Measurements from ENCODE around the gene FAIM2. TPM values are rescaled to one million over a fixed set of nuclear protein-coding genes. Genes with fewer than 3 reads are reported as not detected.

Gene FAIM2
- polyA plus RNA-seq, 1 donor from 2014 or later, result 5.3 TPM

DNA sequence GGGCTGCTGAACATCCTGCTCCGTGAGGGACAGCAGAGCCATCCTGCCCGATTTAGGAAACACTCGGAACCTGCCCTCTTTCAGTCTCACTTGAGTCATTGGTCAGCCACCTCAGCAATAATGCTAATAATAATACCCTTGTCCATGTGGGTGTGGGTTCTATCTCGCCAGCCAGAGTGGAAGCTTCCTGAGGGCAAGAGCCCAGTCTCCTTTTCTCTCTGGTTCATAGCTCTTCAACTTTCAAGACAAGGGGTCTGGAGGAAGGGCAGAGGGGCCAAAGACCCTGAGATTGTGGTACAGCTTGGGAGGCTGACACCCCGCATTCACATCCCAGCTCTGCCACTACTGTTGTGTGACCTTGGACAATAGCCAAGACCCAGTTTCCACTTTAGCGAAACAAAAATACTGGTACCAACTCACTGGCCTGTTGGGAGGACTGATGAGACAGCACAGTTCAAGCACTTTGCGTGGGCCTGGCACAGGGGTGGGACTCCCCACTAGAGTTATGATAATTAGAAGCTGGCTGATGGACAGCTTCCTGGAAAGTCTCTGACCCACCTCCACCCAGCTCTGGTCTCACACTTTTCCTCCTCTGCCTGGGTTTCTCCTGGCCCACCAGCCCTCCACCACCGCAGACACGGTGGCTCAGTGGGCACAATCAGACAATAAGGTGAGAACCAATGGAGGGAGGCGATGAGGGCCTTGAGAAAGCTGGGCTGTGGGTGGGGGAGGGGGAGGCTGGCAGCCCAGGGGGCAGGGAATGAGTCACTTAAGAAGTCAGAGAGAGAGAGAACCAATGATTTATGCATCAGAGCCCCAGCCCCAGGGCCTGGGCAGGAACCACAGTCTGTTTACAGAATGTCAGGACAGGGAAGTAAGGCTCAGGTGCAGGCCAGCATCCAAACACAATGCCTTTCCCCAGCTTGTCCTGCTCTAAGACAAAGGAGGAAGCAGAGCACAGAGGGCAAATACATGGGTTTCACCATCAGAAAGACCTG lies 9.6 kb downstream of the FAIM2 start:
- no peaks in the 10 kb centered on the region for H3K79me2 ChIP-seq (replicated peaks; ENCODE audit: insufficient read depth, low read length)
- no peaks in the 10 kb centered on the region for H3K9me2 ChIP-seq (ENCODE audit: insufficient read depth, low read length)
- TF ChIP-seq, protein P1, sequence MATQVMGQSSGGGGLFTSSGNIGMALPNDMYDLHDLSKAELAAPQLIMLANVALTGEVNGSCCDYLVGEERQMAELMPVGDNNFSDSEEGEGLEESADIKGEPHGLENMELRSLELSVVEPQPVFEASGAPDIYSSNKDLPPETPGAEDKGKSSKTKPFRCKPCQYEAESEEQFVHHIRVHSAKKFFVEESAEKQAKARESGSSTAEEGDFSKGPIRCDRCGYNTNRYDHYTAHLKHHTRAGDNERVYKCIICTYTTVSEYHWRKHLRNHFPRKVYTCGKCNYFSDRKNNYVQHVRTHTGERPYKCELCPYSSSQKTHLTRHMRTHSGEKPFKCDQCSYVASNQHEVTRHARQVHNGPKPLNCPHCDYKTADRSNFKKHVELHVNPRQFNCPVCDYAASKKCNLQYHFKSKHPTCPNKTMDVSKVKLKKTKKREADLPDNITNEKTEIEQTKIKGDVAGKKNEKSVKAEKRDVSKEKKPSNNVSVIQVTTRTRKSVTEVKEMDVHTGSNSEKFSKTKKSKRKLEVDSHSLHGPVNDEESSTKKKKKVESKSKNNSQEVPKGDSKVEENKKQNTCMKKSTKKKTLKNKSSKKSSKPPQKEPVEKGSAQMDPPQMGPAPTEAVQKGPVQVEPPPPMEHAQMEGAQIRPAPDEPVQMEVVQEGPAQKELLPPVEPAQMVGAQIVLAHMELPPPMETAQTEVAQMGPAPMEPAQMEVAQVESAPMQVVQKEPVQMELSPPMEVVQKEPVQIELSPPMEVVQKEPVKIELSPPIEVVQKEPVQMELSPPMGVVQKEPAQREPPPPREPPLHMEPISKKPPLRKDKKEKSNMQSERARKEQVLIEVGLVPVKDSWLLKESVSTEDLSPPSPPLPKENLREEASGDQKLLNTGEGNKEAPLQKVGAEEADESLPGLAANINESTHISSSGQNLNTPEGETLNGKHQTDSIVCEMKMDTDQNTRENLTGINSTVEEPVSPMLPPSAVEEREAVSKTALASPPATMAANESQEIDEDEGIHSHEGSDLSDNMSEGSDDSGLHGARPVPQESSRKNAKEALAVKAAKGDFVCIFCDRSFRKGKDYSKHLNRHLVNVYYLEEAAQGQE (IDR thresholded peaks at IDR 0.05; ENCODE audit: borderline replicate concordance), result no peak
- TF ChIP-seq, protein P2, sequence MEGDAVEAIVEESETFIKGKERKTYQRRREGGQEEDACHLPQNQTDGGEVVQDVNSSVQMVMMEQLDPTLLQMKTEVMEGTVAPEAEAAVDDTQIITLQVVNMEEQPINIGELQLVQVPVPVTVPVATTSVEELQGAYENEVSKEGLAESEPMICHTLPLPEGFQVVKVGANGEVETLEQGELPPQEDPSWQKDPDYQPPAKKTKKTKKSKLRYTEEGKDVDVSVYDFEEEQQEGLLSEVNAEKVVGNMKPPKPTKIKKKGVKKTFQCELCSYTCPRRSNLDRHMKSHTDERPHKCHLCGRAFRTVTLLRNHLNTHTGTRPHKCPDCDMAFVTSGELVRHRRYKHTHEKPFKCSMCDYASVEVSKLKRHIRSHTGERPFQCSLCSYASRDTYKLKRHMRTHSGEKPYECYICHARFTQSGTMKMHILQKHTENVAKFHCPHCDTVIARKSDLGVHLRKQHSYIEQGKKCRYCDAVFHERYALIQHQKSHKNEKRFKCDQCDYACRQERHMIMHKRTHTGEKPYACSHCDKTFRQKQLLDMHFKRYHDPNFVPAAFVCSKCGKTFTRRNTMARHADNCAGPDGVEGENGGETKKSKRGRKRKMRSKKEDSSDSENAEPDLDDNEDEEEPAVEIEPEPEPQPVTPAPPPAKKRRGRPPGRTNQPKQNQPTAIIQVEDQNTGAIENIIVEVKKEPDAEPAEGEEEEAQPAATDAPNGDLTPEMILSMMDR (IDR thresholded peaks at IDR 0.05; ENCODE audit: poor library complexity, severe bottlenecking), result no peak
- TF ChIP-seq RAD21 (conservative IDR thresholded peaks at IDR 0.05), result no peak
- no peak for TF ChIP-seq MXI1 (conservative IDR thresholded peaks at IDR 0.05; ENCODE audit: poor library complexity, severe bottlenecking)
- no peak for TF ChIP-seq EP300 (conservative IDR thresholded peaks at IDR 0.05; ENCODE audit: poor library complexity, severe bottlenecking)
- no peak for TF ChIP-seq POLR2AphosphoS5 (IDR thresholded peaks at IDR 0.05)
- TF ChIP-seq SMC3 (conservative IDR thresholded peaks at IDR 0.05; ENCODE audit: poor library complexity), result no peak
- TF ChIP-seq EZH2 (IDR thresholded peaks at IDR 0.05; ENCODE audit: borderline replicate concordance, insufficient read depth, low read length, poor library complexity, severe bottlenecking), result no peak
- no peak for TF ChIP-seq TAF1 (IDR thresholded peaks at IDR 0.05; ENCODE audit: low read depth)
- H3K4me3 ChIP-seq (ENCODE audit: low read length), result no peak overlapping the region
- H3K9ac ChIP-seq (ENCODE audit: low read length), result no peak overlapping the region
- no peak overlapping the region for H3K27ac ChIP-seq (ENCODE audit: low read length)
- H2AFZ ChIP-seq (ENCODE audit: low read depth, low read length), result no peak overlapping the region
- H3K36me3 ChIP-seq (ENCODE audit: insufficient read depth, low read length), result no peaks in the 10 kb centered on the region
- H4K20me1 ChIP-seq (ENCODE audit: insufficient read depth), result no peaks in the 10 kb centered on the region
- no peaks in the 10 kb centered on the region for H3F3A ChIP-seq (ENCODE audit: insufficient read depth, low read length, poor library complexity, severe bottlenecking)
- H3K27me3 ChIP-seq (ENCODE audit: insufficient read depth, low read depth, low read length), result no peaks in the 10 kb centered on the region
- no peak overlapping the region for H3K4me2 ChIP-seq (ENCODE audit: low read length)
- no peaks in the 10 kb centered on the region for H3K9me3 ChIP-seq (ENCODE audit: low read length)

DNA sequence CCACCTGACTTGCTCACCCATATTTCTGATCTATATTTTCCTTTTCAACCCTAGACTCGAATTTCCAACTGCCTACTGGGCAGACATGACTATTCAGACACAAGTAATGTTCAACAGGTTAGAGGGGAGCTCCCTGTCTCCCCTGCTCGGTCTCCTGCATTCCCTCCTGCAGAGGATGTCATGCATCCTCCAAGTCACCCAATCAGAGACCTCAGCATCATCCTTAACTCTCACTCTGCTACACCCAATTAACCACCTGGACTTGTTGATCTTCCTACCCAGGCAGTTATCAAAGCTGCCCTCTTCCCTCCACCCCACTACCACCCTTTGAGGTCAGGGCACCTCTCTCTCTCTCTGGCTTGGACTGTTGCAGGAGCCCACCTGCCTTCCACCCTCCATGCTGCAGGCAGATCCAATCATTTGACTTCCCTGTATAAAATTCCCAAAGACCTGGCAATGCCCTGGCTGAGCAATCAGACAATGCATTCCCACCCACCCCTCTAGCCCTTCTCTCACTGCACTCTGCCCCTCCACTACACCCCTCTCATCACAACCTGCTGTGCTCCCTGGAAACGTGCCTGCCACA lies 10.9 kb downstream of the FAIM2 start:
- Histone ChIP-seq H3K9me2 (ENCODE audit: insufficient read depth, low read length) (no peaks in the 10 kb centered on the region), H3K4me2 (ENCODE audit: low read length) (no peak overlapping the region), H3K9me3 (ENCODE audit: low read length) (no peaks in the 10 kb centered on the region), H3K36me3 (ENCODE audit: insufficient read depth, low read length) (no peaks in the 10 kb centered on the region), H3K27me3 (ENCODE audit: insufficient read depth, low read depth, low read length) (no peaks in the 10 kb centered on the region), H3F3A (ENCODE audit: insufficient read depth, low read length, poor library complexity, severe bottlenecking) (no peaks in the 10 kb centered on the region), H3K9ac (ENCODE audit: low read length) (no peak overlapping the region), H3K4me3 (ENCODE audit: low read length) (no peak overlapping the region), H2AFZ (ENCODE audit: low read depth, low read length) (no peak overlapping the region), H4K20me1 (ENCODE audit: insufficient read depth) (no peaks in the 10 kb centered on the region), H3K27ac (ENCODE audit: low read length) (no peak overlapping the region), H3K79me2 (replicated peaks; ENCODE audit: insufficient read depth, low read length) (no peaks in the 10 kb centered on the region)
- TF ChIP-seq, protein P1 (IDR thresholded peaks at IDR 0.05; ENCODE audit: borderline replicate concordance), result no peak
- TF ChIP-seq TAF1 (IDR thresholded peaks at IDR 0.05; ENCODE audit: low read depth) (no peak), EZH2 (IDR thresholded peaks at IDR 0.05; ENCODE audit: borderline replicate concordance, insufficient read depth, low read length, poor library complexity, severe bottlenecking) (no peak), SMC3 (conservative IDR thresholded peaks at IDR 0.05; ENCODE audit: poor library complexity) (no peak), POLR2AphosphoS5 (IDR thresholded peaks at IDR 0.05) (no peak), RAD21 (conservative IDR thresholded peaks at IDR 0.05) (no peak), MXI1 (conservative IDR thresholded peaks at IDR 0.05; ENCODE audit: poor library complexity, severe bottlenecking) (no peak), EP300 (conservative IDR thresholded peaks at IDR 0.05; ENCODE audit: poor library complexity, severe bottlenecking) (no peak)
- TF ChIP-seq, protein P2 (IDR thresholded peaks at IDR 0.05; ENCODE audit: poor library complexity, severe bottlenecking), result no peak

All from neural cell (in vitro differentiated cells).